HG03039 (cell line): ENCODE results near the gene PCDH10.
"Not testable (repeated sequence)": the region's sequence is repeated elsewhere in the genome, so short reads cannot be mapped to it uniquely, and the experiment has no call there.

Source experiments
- ATAC-seq: cut with Tn5 transposase; IDR thresholded peaks from one replicate; pipeline ENCODE4 v1.9.1; 2021; ENCODE audit warnings: mild to moderate bottlenecking, moderate library complexity; ENCODE audit not compliant: unreplicated experiment

PCDH10 gene

GRCh38 chr4:133240451-133240850, 91.4 kb downstream of the PCDH10 start:
- not testable (repeated sequence) for ATAC-seq
